ENCODE measurements around the gene TOP3A.

- TF ChIP-seq EZH2phosphoT487 (IDR thresholded peaks at IDR 0.05; ENCODE audit: unreplicated experiment) (no peak), CTCF (conservative IDR thresholded peaks at IDR 0.05; ENCODE audit: low read depth in 2 of 2) (no peak), CREB1 (CRISPR knock-in tag; IDR thresholded peaks at IDR 0.05; ENCODE audit: low read depth) (no peak), REST (IDR thresholded peaks at IDR 0.05; ENCODE audit: unreplicated experiment) (no peak), ZNF462 (CRISPR knock-in tag; IDR thresholded peaks at IDR 0.05) (no peak)
These were observed 748 bp upstream of the TOP3A start for GRCh38 chr17:18315562-18315922.

Measured in GM23338 (cell line).